Daoy (cell line): ENCODE measurements around the gene SMYD1. TPM values are rescaled to one million over a fixed set of nuclear protein-coding genes. Genes with fewer than 3 reads are reported as not detected.
"Not testable (repeated sequence)": the region's sequence is repeated elsewhere in the genome, so short reads cannot be mapped to it uniquely, and the experiment has no call there.

Experiments
- DNase-seq: peaks from one replicate; pipeline ENCODE4 v3.0.0-alpha.2; 2015; ENCODE audit warnings: low read depth
- total RNA-seq: library from RNA; depleted of rRNA; stranded (reverse); fragments of >200 nt; shearing (Covaris generic); gene quantifications from 2 replicates; pipeline ENCODE4 v1.2.3, GENCODE V29; 2014; rRNA removed

Gene SMYD1
- total RNA-seq: not detected in 2 replicates

GRCh38 chr2:88067598-88067997 is at the start of gene SMYD1:
Gene SMYD1, plus strand, starts transcription at chr2:88067825. Its CDS starts 40 bp downstream, at chr2:88067865.
- DNase-seq: no peak

DNA sequence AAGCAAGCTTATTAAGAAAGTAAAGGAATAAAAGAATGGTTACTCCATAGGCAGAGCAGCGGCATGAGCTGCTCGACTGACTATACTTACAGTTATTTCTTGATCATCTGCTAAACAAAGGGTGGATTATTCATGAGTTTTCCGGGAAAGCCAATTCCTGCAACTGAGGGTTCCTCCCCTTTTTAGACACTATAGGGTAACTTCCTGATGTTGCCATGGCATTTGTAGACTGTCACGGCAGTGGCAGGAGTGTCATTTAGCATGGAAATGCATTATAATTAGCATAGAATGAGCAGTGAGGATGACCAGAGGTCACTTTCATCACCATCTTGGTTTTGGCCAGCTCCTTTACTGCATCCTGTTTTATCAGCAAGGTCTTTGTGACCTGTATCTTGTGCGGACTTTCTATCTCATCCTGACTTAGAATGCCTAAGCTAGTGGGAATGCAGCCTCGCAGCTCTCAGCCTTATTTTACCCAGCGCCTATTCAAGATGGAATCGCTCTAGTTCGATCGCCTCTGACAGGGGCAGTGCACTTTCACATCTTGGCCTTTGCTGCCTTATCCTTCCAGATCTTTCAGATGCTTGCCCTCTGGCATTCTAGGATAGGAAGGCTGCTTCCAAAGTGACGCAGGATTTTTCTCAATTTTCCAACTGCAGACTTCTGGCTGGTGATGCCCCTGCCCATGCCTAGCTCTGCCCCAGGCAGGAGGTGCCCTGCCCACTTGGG is 49.4 kb upstream of the SMYD1 start:
- DNase-seq: not testable (repeated sequence)

DNA sequence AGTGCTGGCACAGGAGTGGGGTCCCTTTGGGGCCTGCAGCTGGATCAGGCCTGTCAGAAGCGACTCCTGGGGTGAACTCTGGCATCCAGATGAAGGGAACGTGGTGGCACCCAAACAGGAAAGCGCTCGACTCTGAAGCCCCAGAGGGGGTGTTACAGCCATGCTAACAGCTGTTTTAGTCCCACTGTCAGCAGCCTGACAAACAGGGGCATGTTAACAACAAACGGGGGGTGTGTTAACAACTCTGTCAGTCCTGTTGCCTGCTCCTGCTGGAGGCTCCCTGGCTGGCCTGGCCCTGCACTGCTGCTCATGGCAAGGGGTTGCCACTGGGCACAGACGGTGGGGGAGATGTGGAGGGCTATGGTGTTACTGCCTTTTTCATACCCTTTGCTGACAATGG is 48.7 kb upstream of the SMYD1 start:
- DNase-seq: no peak

- no peak for DNase-seq
Observed at GRCh38 chr2:88019985-88020384, 47.6 kb upstream of the SMYD1 start.

GRCh38 chr2:88022669-88022921 is 45.0 kb upstream of the SMYD1 start:
- no peak for DNase-seq

- no peak for DNase-seq
Observed at GRCh38 chr2:88024509-88024908, 43.1 kb upstream of the SMYD1 start.

DNA sequence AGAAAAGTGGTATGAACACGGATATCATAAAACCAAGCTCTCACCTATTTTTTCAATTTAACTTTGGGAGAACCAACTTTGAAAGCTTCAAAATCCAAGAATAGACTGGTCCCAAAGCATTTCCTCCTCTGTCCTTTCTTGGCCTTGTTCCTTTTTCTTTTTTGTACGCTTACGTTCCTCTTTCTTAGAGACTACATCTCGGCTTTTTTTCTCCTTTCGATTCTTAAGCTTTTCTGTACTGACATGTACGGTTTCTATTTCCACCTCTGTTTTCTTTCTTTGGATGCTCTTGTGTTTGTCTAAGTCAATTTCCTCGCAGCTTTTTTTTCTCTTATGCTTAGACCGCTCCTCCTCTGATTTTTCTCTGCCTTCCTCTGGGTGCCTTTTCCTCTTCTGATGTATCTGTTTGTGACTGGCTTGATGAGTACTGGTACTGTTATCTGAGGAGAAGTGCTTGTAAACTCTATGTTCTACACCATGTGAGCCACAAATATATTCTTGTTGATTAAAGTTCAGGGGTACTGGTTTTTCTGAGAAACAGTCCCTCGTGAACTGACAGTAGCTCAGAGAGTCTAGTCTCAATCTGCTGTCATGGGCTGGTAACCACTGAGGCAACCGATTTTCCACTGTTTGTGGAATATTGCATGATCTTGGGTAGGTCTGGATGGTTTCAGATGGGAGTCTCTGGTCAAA is 39.8 kb upstream of the SMYD1 start:
- no peak for DNase-seq

GRCh38 chr2:88028931-88029330 is 38.7 kb upstream of the SMYD1 start:
- no peak for DNase-seq

DNA sequence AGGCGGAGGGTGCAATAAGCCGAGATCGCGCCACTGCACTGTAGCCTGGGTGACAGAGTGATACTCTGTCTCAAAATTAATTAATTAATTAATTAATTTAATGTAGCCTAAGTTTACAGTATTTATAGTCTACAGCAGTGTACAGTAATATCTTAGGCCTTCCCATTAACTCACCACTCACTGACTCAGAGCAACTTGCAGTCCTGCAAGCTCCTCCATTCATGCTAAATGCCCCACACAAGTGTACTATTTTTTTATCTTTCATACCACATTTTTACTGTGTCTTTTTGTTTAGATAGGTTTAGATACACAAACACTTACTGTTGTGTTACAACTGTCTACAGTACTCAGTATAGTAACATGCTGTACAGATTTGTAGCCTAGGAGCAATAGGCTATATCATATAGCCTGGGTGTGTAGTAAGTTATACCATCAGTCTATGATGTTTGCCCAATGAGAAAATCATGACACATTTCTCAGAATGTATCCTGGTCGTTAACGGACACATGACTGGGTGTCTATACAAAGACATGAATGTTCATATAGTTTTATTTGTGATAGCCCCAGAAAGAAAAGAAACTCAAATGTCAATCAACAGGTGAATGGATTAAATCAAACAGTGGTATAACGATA is 35.4 kb upstream of the SMYD1 start:
- DNase-seq: no peak

- no peak for DNase-seq
Observed at GRCh38 chr2:88036182-88036581, 31.4 kb upstream of the SMYD1 start.

GRCh38 chr2:88036606-88037005 is 31.0 kb upstream of the SMYD1 start:
- no peak for DNase-seq

DNA sequence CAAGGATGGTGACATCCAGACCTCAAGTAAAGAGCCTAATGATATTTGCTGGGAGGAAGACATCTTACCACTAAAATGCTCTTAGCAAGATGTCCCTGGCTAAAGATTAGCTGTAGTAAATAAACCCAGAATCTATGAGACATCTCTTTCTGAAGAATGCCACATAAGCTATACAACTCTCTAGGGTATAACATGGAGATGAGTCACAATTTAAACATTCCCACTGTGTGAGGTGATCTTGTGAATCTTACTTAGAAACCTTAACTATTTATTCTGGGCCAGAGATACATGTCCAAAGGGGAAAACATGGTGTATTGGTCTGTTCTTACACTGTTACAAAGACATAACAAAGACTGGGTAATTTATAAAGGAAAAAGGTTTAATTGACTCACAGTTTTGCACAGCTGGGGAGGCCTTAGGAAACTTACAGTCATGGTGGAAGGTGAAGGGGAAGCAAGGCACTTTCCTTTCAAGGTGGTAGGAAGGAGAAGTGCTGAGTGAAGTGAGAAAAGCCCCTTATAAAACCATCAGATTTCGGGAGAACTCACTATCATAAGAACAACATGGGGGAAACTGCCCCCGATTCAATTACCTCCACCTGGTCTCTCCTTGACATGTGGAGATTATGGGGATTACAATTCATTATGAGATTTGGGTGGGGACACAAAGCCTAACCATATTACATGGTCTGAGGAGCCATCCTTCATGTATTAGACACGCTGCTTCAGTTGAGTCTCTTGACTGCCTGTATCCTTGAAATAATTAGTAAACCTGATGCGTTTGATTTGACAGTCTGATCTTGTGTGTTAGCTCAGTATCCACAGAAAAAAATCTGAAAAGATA is 29.1 kb upstream of the SMYD1 start:
- peak; percentile 73 for DNase-seq

GRCh38 chr2:88042476-88042875 is 25.1 kb upstream of the SMYD1 start:
- DNase-seq: no peak

DNA sequence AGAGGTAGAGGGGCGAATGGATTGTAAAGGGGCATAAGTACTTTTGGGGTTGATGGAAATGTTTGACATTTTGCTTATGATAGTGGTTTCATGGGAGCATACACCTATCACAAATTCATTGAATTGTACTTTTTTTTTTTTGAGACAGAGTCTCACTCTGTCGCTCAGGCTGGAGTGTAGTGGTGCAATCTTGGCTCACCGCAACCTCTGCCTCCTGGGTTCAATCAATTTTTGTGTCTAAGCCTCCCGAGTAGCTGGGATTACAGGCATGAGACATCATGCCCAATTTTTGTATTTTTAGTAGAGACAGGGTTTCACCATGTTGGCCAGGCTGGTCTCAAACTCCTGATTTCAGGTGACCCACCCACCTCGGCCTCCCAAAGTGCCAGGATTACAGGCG is 22.1 kb upstream of the SMYD1 start:
- not testable (repeated sequence) for DNase-seq

- no peak for DNase-seq
Observed at GRCh38 chr2:88048541-88048940, 19.1 kb upstream of the SMYD1 start.

- no peak for DNase-seq
Observed at GRCh38 chr2:88049622-88050021, 18.0 kb upstream of the SMYD1 start.

DNA sequence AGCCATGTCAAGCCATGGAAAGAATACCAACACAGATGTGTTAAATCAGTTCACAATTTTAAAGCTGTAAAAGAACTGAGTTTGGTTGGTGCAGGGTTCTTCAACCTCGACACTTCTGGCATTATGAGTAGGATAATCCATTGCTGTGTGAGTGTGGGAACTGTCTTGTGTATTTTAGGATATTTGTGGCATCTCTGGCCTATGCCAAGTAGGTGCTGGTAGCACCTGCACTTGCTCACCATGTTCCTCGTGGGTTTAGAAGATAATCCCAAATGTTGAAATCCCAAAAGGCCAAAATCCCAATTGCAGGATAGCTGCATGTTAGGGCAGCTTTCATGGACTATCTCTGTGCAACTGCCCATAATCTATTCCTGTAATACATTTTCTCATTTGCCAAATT is 15.8 kb upstream of the SMYD1 start:
- DNase-seq: no peak

- no peak for DNase-seq
Observed at GRCh38 chr2:88053296-88053695, 14.3 kb upstream of the SMYD1 start.

GRCh38 chr2:88053934-88054781 is 13.5 kb upstream of the SMYD1 start:
- no peak for DNase-seq

GRCh38 chr2:88054782-88055370 is 12.7 kb upstream of the SMYD1 start:
- DNase-seq: peak; percentile 19
